ENCODE measurements around the gene ENG. TPM values are rescaled to one million over a fixed set of nuclear protein-coding genes. Genes with fewer than 3 reads are reported as not detected.

ENG gene
- polyA plus RNA-seq, 2 of the 4 experiments (the other 2 are of a cell fraction) = 0.08 TPM; not detected in 1

DNA sequence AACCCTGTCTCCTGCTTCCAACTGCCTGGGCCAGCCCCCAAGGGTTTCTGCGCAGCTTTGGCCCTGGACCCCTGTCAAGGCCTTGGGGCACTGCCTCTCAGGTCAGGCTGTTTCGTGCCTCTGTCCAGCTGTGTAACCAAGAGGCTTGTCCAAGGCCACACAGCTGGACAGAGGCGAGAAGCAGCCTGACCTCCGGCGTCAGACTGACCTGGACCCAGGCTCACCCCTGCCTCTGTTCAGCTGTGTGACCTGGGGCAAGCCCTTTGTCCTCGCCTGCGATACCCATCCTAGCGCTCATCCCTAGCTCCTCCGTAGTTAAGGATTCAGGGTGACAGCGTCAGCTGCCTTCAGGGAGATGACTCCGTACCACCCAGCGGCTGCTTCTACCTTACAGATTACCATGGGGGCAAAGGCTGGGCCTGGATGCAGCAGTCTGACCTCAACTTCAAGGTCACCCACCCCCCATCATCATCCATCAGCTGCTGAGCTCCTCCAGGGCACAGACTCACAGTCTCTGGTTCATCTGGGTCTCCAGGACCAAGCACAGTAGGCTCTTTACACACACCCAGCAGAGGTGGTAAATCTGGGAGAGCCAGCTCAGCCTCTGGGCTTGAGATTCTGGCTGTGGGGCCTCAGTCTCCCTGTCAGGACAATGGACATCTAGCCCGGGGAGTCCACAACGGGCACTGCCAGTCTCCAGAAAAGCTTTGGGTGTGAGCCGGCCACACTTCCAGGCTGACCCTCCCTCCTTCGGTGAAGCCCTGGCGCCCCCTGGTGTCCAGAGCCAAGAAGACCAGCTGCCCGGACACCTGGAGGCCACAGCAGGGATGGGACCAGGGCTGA is 15.1 kb upstream of the ENG start:
- Histone ChIP-seq H3K27ac (peak overlapping the region in 1 of 2 experiments; percentile 45; a peak in 1 of 6 replicates), H3K4me2 (no peak overlapping the region), H3K9me3 (no peaks in the 10 kb centered on the region), H3K4me3 (no peak overlapping the region), H3K4me1 (peaks cover 7% of the 10 kb centered on the region)
- DNase-seq (ENCODE audit: low read depth in 1 of 2, low spot score in 1 of 2) (peak; percentile 81 to 96), FAIRE-seq (no peak), ATAC-seq (peak; percentile 88 to 97)
- whole genome bisulfite sequencing (ENCODE audit: missing lambda C conversion rate) = 50% methylated on average over 14 of the region's 18 CpGs
- ChIA-PET POLR2A (interaction anchor here (0.7 to 1.1 kb wide), 4 partner anchors 66 to 418 kb away, joined by 3 to 10 read pairs (median 5); partner anchors contain the start of gene LRSAM1), CTCF (interaction anchor here (0.6 to 13.7 kb wide), 87 partner anchors 9 to 471 kb away, joined by 3 to 117 read pairs (median 6); partner anchors contain the start of genes CDK9, ENG, FPGS and PTRH1)
- TF ChIP-seq POLR2AphosphoS2 (conservative IDR thresholded peaks at IDR 0.05; ENCODE audit: low read length) = no peak
- no peak for TF ChIP-seq MAFK (IDR thresholded peaks at IDR 0.05; ENCODE audit: partially characterized antibody)
- peak; percentile 88 for TF ChIP-seq SMC3 (IDR thresholded peaks at IDR 0.05)
- TF ChIP-seq, protein P1, sequence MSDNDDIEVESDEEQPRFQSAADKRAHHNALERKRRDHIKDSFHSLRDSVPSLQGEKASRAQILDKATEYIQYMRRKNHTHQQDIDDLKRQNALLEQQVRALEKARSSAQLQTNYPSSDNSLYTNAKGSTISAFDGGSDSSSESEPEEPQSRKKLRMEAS (IDR thresholded peaks at IDR 0.05) = 0 out of 2 replicates have a peak, but pooled peaks have one; percentile 30
- TF ChIP-seq, protein P2, sequence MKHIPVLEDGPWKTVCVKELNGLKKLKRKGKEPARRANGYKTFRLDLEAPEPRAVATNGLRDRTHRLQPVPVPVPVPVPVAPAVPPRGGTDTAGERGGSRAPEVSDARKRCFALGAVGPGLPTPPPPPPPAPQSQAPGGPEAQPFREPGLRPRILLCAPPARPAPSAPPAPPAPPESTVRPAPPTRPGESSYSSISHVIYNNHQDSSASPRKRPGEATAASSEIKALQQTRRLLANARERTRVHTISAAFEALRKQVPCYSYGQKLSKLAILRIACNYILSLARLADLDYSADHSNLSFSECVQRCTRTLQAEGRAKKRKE (CRISPR knock-in tag; IDR thresholded peaks at IDR 0.05; ENCODE audit: low read depth) = no peak
- TF ChIP-seq, protein P3, sequence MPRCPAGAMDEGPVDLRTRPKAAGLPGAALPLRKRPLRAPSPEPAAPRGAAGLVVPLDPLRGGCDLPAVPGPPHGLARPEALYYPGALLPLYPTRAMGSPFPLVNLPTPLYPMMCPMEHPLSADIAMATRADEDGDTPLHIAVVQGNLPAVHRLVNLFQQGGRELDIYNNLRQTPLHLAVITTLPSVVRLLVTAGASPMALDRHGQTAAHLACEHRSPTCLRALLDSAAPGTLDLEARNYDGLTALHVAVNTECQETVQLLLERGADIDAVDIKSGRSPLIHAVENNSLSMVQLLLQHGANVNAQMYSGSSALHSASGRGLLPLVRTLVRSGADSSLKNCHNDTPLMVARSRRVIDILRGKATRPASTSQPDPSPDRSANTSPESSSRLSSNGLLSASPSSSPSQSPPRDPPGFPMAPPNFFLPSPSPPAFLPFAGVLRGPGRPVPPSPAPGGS (IDR thresholded peaks at IDR 0.05) = no peak
- TF ChIP-seq NPAS2 (CRISPR knock-in tag; IDR thresholded peaks at IDR 0.05; ENCODE audit: borderline replicate concordance) = no peak
- TF ChIP-seq CBX2 (IDR thresholded peaks at IDR 0.05; ENCODE audit: borderline replicate concordance, low read depth) = no peak
- no peak for TF ChIP-seq ZSCAN20 (CRISPR knock-in tag; IDR thresholded peaks at IDR 0.05)
- TF ChIP-seq, protein P4, sequence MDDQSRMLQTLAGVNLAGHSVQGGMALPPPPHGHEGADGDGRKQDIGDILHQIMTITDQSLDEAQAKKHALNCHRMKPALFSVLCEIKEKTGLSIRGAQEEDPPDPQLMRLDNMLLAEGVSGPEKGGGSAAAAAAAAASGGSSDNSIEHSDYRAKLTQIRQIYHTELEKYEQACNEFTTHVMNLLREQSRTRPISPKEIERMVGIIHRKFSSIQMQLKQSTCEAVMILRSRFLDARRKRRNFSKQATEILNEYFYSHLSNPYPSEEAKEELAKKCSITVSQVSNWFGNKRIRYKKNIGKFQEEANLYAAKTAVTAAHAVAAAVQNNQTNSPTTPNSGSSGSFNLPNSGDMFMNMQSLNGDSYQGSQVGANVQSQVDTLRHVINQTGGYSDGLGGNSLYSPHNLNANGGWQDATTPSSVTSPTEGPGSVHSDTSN (IDR thresholded peaks at IDR 0.05) = no peak
- TF ChIP-seq, protein P5, sequence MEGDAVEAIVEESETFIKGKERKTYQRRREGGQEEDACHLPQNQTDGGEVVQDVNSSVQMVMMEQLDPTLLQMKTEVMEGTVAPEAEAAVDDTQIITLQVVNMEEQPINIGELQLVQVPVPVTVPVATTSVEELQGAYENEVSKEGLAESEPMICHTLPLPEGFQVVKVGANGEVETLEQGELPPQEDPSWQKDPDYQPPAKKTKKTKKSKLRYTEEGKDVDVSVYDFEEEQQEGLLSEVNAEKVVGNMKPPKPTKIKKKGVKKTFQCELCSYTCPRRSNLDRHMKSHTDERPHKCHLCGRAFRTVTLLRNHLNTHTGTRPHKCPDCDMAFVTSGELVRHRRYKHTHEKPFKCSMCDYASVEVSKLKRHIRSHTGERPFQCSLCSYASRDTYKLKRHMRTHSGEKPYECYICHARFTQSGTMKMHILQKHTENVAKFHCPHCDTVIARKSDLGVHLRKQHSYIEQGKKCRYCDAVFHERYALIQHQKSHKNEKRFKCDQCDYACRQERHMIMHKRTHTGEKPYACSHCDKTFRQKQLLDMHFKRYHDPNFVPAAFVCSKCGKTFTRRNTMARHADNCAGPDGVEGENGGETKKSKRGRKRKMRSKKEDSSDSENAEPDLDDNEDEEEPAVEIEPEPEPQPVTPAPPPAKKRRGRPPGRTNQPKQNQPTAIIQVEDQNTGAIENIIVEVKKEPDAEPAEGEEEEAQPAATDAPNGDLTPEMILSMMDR (IDR thresholded peaks at IDR 0.05) = peak; percentile 82
- TF ChIP-seq MYC (IDR thresholded peaks at IDR 0.05; ENCODE audit: borderline replicate concordance, low read length) = no peak
- TF ChIP-seq HEYL (CRISPR knock-in tag; IDR thresholded peaks at IDR 0.05) = no peak
- no peak for TF ChIP-seq FOSB (CRISPR knock-in tag; IDR thresholded peaks at IDR 0.05)
- TF ChIP-seq CEBPB (IDR thresholded peaks at IDR 0.05) = no peak
- TF ChIP-seq RAD21 (conservative IDR thresholded peaks at IDR 0.05 in 1 of 2, IDR thresholded peaks at IDR 0.05 in 1 of 2) = peak; percentile 89 to 96
- TF ChIP-seq, protein P6, sequence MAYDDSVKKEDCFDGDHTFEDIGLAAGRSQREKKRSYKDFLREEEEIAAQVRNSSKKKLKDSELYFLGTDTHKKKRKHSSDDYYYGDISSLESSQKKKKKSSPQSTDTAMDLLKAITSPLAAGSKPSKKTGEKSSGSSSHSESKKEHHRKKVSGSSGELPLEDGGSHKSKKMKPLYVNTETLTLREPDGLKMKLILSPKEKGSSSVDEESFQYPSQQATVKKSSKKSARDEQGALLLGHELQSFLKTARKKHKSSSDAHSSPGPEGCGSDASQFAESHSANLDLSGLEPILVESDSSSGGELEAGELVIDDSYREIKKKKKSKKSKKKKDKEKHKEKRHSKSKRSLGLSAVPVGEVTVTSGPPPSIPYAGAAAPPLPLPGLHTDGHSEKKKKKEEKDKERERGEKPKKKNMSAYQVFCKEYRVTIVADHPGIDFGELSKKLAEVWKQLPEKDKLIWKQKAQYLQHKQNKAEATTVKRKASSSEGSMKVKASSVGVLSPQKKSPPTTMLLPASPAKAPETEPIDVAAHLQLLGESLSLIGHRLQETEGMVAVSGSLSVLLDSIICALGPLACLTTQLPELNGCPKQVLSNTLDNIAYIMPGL (CRISPR knock-in tag; IDR thresholded peaks at IDR 0.05; ENCODE audit: borderline replicate concordance) = no peak
- TF ChIP-seq EHF (CRISPR knock-in tag; IDR thresholded peaks at IDR 0.05) = no peak
